GM23248 (cell line): ENCODE data around the gene SIGLEC15.

Experiments
- EZH2 ChIP-seq: fragments of 200-600 bp; sonication (generic); IDR thresholded peaks from 2 replicates; pipeline ENCODE4 v1.6.1; 2018; ENCODE audit warnings: antibody characterized with exemption, mild to moderate bottlenecking; ENCODE audit not compliant: insufficient read depth, poor library complexity, severe bottlenecking
- EZH2phosphoT487 ChIP-seq: fragments of 200-600 bp; sonication (generic); IDR thresholded peaks from 2 replicates; pipeline ENCODE4 v1.6.1; 2018; ENCODE audit warnings: antibody characterized with exemption, moderate library complexity, mild to moderate bottlenecking, low read depth; ENCODE audit not compliant: insufficient read depth

DNA sequence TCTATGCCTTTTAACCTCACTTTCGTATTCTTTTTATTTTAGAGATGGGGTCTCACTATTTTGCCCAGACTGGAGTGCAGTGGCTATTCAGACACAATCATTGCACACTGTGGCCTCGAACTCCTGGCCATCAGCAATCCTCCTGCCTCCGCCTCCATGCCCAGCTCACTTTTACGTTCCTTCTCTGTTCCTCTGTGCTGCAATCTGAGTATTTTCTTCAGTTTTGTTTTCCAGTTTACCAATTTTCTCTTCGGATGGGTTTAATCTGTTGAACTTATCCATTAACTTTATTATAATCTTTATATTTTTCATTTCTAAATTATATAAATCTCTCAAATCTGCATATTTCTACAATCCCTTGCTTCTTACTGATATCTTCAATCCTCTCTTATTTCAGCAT lies 38.6 kb downstream of the SIGLEC15 start:
- TF ChIP-seq EZH2 (no peak), EZH2phosphoT487 (no peak)
